GM18502 (cell line): ENCODE data around the gene REXO4.
"Not testable (repeated sequence)": the region's sequence is repeated elsewhere in the genome, so short reads cannot be mapped to it uniquely, and the experiment has no call there.

Experiments
- ATAC-seq: cut with Tn5 transposase; IDR thresholded peaks from one replicate; pipeline ENCODE4 v1.9.1; 2021; ENCODE audit warnings: mild to moderate bottlenecking; ENCODE audit not compliant: unreplicated experiment, poor library complexity

The REXO4 gene

GRCh38 chr9:133452562-133452961 is 34.8 kb upstream of the REXO4 start:
- no peak for ATAC-seq

- not testable (repeated sequence) for ATAC-seq
Observed at GRCh38 chr9:133451865-133452264, 34.1 kb upstream of the REXO4 start.

GRCh38 chr9:133449760-133450159 is 31.9 kb upstream of the REXO4 start:
- no peak for ATAC-seq

GRCh38 chr9:133448487-133448972 is 30.7 kb upstream of the REXO4 start:
- no peak for ATAC-seq

GRCh38 chr9:133445293-133445969 is 27.6 kb upstream of the REXO4 start:
- ATAC-seq, result no peak

GRCh38 chr9:133443982-133444381 is 26.2 kb upstream of the REXO4 start:
- no peak for ATAC-seq

- no peak for ATAC-seq
Observed at GRCh38 chr9:133443248-133443647, 25.4 kb upstream of the REXO4 start.

- ATAC-seq, result no peak
Observed at GRCh38 chr9:133441571-133441970, 23.8 kb upstream of the REXO4 start.

- peak; percentile 65 for ATAC-seq
Observed at GRCh38 chr9:133440874-133441273, 23.1 kb upstream of the REXO4 start.

- ATAC-seq, result no peak
Observed at GRCh38 chr9:133439337-133439736, 21.5 kb upstream of the REXO4 start.

GRCh38 chr9:133437753-133438531 is 20.1 kb upstream of the REXO4 start:
- no peak for ATAC-seq

- no peak for ATAC-seq
Observed at GRCh38 chr9:133436681-133437080, 18.9 kb upstream of the REXO4 start.

GRCh38 chr9:133433351-133433843 is 15.6 kb upstream of the REXO4 start:
- ATAC-seq, result no peak

GRCh38 chr9:133430244-133430643 is 12.4 kb upstream of the REXO4 start:
- no peak for ATAC-seq

GRCh38 chr9:133429641-133430161 is 11.9 kb upstream of the REXO4 start:
- no peak for ATAC-seq

GRCh38 chr9:133429214-133429613 is 11.4 kb upstream of the REXO4 start:
- ATAC-seq, result no peak

GRCh38 chr9:133428617-133429101 is 10.8 kb upstream of the REXO4 start:
- no peak for ATAC-seq

GRCh38 chr9:133427658-133428348 is 10.0 kb upstream of the REXO4 start:
- ATAC-seq, result no peak

- ATAC-seq, result no peak
Observed at GRCh38 chr9:133426011-133426410, 8.2 kb upstream of the REXO4 start.

GRCh38 chr9:133425049-133425632 is 7.3 kb upstream of the REXO4 start:
- ATAC-seq, result no peak
